Activated CD4-positive, alpha-beta T cell treated with anti-CD3 and anti-CD28 coated beads, Interleukin-2, amount 50 U/mL, for 4 hours (primary cell): ENCODE data around the gene MTCH1.
A peak's percentile ranks its signal among the peaks of the same experiment; 100 is the strongest.

Experiments used
- DNase-seq, 2 experiments: peaks; one replicate each; pipeline ENCODE4 v3.0.0-alpha.2; 2020

MTCH1 gene

DNA sequence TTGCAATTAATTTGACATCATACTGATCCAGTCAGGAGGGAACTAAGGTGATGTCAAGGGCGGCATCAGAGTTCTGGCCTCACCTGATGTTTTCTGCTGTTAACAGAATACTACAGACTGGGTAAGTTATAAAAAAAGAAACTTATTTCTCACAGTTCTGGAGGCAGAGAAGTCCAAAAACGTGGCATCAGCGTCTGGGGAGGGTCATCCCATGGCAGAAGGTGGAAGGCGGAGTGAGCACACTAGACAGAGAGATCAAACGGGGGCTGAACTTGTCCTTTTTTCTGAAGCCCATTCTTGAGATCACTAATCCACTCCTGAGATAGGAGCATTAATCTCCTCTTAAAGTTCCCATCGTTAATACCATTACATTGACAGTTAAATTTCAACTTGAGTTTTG is 3.3 kb upstream of the MTCH1 start:
- no peak for DNase-seq

GRCh38 chr6:36986704-36987047 is 680 bp upstream of the MTCH1 start:
- no peak for DNase-seq

GRCh38 chr6:36985417-36985807 is 584 bp downstream of the MTCH1 start:
- no peak for DNase-seq

DNA sequence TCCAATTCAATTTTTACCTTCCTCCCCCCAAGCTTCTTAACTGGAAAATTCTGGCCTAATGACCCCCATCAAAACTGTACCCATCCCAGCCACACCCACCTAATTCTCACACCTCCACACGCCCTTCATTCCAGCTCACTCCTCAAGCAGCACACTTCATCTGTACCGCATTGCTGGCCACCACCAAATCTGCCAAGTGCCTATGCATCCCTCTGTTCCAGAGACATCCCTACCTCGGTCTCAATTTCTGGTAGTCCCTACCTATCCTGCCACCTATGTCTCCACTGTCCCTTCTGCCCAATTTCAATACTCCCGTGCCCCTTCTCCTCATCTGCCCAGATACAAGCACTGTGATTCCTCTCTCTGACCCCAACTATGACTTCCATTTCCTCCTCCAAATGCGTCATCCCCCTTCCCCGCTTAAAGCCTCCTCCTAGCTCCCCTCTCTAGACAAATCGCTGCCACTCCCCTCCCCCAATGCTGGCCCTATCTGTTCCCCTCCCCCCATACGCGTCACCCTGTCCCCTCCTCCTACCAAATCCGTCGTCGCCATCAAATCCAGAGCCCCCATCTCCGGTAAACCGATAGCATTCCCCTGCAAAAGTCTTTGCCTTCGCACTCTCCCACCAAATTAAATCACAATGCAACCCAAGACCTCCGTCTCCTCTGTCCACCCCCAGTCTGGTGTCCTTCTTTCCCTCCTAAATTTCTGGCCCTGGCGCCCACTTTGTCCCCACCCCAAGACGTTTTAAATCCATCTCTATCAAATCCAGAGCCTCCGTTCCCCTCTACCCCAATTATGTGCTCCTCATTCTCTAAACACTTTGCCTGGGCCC is 1.2 kb downstream of the MTCH1 start:
- DNase-seq, result peak; percentile 48 to 50

DNA sequence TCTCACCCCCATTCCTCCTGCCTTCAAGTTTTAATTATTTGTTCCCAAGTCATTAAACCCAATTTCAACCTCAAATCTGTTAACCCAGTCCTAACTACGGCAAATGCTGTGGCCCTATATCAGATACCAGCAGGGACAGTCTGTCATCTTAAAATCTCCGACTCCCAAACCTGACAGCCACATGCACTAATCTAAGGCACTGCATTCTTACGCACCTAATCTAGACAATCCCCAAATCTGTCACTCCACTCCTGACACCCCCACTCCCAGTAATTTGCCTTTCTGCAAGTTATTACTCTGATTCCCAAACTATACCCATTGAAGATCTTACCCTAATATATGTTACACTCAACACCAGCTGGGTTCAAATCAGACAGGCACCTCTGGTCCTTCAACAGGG is 2.5 kb downstream of the MTCH1 start:
- DNase-seq, result no peak

GRCh38 chr6:36980876-36981619 is 4.9 kb downstream of the MTCH1 start:
- DNase-seq, result no peak

DNA sequence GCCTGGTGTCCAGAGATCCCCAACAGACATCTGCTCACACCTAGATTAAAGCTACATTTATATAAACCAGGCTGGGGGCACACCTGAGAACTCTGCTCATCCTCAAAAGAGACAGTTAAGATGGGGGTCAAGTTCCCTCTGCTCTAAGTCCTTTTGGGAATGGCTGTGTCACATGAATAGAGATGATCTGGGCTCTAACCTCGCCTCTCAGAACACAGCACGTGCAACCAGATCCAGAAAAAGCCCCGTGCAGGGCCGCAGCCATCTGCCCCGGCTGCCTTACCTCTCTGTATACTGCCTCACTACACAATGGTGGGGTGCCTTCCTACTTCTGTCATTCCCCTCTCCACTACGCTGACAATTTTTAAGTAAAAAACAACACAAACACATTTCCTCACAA is 5.9 kb downstream of the MTCH1 start:
- no peak for DNase-seq

DNA sequence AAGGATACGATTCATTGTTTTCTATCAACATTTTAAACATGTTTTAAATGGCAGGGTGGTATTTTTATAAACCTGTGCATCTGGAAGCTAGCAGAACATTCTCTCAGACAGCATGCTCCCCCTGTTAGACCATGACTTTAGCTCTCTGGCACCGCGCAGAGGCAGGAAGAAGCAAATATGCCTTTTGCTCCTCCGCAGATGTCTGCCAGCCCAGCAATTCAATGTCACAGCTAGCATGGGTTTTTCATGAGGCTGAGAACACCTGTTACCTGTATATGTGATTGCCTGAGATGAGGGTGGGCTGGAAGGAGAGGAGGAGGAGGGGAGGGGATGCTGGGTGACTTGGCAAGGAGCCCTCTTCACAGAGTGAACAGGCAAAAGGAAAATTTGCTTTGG is 6.7 kb downstream of the MTCH1 start:
- DNase-seq, result no peak

DNA sequence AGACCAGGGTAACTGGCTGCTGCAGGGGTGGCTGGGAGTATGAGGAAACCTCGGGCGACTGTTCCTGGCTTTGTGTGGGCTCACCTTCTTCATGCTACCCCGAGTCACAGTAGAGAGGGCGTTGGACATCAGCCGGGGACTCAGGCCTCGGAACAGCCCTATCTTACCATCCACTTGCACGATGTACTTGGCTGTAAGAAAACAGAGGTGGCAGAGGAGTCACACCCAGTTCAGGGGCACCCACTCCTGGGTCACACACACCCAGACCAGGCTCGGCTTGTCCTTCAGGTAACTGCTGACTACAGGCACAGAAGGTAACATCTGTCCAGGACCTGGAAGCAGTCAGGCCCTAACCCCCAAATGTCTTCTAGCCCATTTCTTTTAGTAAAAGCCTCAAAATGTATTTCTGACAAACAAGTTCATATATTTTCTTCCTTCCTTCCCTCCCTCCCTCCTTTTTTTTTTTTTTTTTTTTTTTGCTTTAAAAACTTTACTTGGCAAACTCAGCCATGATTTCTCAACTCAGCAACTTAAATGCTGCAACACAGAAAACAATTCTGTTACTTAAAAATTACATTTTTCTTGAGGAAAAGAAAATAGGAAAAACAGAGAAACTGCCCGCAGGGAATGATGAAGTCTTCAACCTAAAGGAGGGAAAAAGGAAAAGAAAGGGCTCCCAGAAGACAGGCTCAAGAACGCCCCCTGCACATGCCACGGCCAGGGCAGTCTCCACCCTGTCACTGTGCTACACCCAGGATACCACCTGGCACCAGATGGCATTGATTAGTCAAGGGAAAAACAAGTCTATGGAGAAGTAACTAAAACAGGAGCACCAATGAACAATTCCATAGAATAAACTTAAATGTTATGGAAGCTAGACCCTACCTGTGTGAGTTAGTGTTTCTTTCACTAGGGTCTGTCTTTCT is 7.3 kb downstream of the MTCH1 start:
- DNase-seq, result no peak

- no peak for DNase-seq
These were observed 8.5 kb downstream of the MTCH1 start for GRCh38 chr6:36977470-36977941.

- no peak for DNase-seq
These were observed 9.1 kb downstream of the MTCH1 start for GRCh38 chr6:36976931-36977330.

DNA sequence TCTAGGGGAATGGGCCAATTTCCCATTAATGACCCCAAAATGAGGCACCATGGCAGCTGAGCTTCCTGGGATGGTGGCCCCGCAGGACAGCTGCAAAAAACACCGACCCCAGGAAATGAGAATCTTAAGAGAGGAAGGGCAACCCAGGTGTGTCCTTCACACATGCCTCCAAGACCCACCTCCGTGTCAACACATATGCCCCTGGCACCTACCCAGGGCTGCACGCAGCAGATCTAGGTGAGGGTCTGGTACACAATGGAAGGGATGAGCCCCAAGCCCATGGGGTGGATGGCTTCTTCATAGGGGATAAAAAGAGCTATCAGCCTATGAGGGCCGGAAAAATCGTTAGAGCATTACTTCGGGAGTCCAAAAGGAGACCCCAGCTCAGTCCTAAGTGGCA is 9.5 kb downstream of the MTCH1 start:
- no peak for DNase-seq

DNA sequence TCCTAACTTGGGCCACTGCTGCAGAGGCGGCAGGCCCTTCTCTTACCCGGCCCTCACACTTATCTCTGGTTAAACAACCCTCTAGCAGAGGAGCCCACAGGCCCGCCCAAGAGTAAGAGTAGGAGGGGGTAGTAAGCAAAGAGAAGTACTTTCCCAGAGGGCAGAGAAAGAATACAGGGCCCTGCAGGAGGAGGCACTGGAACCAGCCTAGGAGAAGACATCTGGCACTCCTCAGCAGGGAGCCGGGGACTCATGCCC is 10.1 kb downstream of the MTCH1 start:
- DNase-seq, result no peak

DNA sequence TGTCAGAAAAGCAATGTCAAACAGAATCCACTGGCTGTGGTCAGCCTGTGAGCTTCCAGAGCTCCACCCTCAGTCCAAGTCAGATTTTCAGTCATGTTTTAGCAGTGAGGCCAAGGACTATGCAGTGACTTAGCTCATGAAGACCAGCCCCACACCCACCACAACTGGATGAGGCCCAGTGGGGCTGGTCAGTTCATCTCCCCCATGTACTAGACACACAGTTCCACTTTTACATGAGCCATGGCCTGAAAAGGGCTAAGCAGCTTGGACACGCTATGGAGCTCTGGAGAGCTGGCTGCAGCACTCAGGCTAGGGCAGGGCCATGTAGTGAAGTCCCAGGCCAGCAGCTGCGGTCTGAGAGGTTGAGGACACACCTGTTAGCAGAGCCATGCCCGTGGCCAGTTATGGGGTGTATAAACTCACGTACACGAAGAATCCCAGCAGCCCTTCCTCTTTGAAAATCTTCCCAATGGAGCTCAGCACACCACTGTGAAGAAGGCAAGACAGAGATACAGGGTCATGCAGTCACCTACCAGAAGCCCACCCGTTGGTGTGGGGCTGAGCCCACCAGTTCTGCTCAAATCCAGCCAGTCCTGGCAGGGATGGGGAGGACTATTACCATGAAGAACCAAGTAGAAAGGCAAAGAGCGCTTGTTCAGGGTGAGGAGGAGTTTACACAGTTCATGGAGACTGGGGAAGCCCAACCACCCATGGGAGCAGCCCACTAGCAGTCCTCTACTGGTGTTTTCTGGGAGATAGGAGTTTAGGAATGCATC is 10.6 kb downstream of the MTCH1 start:
- no peak for DNase-seq

DNA sequence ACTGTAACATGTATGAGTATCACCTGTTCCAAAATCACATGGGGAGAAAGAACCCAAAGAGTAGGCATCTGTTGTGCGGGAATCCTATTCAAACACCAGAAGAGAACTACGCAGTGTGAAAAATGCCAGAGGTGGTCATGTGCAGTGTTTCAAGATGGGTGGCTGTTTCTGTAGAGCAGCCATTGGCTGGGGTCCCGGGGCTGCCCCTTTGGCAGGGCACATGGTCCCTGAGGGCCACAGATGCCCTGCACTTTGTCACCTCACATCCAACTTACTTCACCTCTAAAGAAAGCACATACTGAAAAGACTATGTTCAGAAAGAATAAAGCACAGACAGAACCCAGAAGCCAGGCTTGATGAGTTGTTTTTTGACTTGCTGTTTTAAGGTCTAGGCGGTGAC is 12.3 kb downstream of the MTCH1 start:
- no peak for DNase-seq

- no peak for DNase-seq
These were observed 12.8 kb downstream of the MTCH1 start for GRCh38 chr6:36973190-36973589.

GRCh38 chr6:36971921-36972673 is 13.9 kb downstream of the MTCH1 start:
- DNase-seq, result no peak

GRCh38 chr6:36970892-36971842 is 14.8 kb downstream of the MTCH1 start:
- DNase-seq, result no peak

DNA sequence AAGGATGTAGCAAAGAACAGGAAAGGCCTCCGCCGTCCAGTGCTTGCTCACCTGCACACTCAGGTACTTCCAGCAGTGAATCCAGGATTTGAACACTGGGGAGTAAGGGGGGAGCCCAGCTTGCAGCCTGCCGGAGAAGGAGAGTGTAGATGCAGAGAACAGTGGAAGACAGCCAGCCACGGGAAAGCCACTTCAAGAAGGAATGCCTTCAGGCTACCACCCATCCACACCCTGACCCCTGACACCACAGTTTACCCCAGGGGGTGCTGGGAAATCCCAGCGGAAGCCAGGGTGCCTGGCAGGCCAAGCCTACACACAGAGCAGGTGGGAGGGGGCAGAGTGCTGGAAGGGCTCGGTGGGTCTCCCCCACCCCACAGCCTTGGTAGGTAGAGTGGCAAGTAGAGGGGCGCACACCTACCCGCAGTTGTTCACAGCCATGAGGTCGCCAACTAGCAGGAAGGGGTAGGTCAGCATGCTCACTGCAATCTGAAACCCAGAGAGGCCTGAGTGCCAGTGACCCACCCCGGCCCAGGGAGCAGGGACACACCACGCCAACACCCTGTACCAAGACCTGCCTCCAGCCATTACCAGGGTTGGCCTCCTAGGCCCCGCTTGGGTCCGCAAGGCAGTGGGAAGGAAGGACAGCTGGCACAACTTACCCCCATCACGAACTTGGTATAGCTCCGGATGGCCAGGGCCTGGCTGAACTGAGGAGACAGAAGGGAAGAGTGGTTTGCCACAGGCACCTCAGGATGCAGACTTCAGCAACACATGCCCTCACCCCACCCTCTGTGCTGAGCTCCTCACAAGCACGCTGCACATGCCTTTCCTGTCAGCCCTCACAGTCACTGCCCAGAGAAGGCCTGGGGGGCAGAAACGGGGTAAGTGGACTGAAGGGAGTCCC is 15.8 kb downstream of the MTCH1 start:
- DNase-seq, result no peak

DNA sequence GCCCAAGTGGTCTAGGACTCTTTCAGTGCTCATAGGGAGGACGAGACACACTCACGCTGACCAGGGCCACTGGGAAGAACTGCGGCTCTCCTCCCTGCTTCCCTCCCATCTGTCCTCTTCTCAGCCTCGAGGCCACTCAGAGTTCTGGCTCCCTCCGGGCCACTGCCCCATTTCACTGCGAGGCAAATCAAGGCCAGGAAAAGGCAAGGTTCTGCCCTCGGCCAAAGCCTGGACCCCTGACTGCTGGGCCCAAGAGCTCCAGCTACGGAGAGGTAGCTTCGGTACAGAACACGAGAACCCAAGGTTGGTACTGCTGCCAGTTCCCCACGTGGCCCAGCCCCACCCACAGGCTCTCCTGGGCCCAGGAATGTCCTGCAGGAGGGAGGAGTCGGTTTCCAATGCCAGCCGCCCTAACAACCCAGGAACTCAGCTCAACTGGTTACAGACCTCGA is 16.7 kb downstream of the MTCH1 start:
- DNase-seq, result no peak
